ENCODE measurements around the gene SLC16A2.

GRCh38 chrX:74526764-74527163 is 105.5 kb downstream of the SLC16A2 start:
- TF ChIP-seq CTCF (IDR thresholded peaks at IDR 0.05) (no peak), POLR2A (IDR thresholded peaks at IDR 0.05) (no peak)

Measured in right lobe of liver (tissue), 4 donors.